Endothelial cell of hepatic sinusoid (primary cell): ENCODE measurements around the gene RAB44.
"Not testable (repeated sequence)": the region's sequence is repeated elsewhere in the genome, so short reads cannot be mapped to it uniquely, and the experiment has no call there.

Experiments
- in situ Hi-C: cut with HindIII; loops from 2 replicates; pipeline ENCODE4 v1.10.0; 2017; ENCODE audit warnings: low sequenced_read_pairs

RAB44 gene

GRCh38 chr6:36703982-36704381, 6.4 kb downstream of the RAB44 start:
- in situ Hi-C loops: loop anchor here (5.0 kb wide), 1 partner anchor 53 kb away; no protein-coding TSS in a partner anchor

DNA sequence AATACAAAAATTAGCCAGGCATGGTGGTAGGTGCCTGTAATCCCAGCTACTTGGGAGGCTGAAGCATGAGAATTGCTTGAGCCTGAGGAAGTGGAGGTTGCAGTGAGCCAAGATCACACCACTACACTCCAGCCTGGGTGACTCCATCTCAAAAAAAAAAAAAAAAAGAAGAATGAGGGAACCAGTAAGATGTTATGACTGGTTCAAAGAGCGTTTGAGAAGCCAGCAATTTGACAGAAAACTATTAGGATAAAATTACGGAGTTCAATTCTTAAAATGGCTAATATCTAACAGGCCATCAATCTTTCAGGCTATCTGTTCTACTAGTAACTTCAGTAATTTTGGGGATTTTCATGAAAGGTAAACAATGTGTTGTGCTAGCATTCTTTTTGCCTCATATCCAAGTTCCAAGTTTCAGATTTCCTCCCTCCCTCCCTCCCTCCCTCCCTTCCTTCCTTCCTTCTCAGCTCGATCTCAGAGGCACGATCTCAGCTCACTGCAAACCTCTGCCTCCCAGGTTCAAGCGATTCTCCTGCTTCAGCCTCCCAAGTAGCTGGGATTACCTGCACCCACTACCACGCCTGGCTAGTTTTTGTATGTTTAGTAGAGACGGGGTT, 7.4 kb downstream of the RAB44 start:
- in situ Hi-C loops: loop anchor here (5.0 kb wide), 1 partner anchor 52 kb away; no protein-coding TSS in a partner anchor

GRCh38 chr6:36706339-36706738, 8.7 kb downstream of the RAB44 start:
- in situ Hi-C loops: no loop called here

DNA sequence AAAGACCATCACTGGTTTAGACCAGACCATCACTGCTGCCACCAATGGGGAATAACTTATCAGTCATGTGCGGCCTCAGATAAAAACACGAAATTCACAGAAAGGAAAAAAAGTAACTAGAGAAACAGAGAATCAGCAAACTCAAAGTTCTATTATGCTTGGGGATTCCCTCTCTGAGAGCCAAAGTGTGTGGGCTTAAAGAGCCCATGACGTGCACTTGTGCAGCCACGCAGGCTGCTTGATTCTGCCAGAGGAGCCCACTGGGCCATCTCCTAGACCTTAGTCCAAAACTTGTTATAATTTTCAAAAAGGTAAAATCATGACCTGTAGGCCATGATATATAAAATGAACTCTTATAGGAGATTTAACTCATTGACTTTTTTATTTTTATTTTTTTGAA, 15.2 kb downstream of the RAB44 start:
- in situ Hi-C loops: no loop called here

- in situ Hi-C loops: no loop called here
Measured at GRCh38 chr6:36713846-36714245, 16.2 kb downstream of the RAB44 start.

DNA sequence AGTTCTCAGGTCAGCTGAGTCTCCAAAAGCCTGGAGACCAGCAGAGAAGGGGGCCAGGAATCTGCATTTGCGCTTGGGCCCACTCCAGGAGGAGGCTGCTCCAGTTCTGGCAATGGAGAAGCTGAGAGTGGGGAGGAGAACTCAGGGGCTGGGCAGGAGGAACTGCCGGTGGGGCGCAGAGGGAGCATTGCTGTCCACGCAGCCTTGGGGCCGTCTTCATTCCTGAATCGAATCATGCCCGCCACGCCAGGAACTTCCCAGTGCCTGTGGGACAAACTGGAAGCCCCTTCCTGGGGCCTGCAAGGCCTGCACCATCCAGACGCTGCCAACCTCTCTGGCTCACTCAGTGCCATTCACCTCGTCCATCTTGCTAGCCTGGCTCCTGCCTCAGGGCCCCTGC, 16.9 kb downstream of the RAB44 start:
- in situ Hi-C loops: no loop called here

DNA sequence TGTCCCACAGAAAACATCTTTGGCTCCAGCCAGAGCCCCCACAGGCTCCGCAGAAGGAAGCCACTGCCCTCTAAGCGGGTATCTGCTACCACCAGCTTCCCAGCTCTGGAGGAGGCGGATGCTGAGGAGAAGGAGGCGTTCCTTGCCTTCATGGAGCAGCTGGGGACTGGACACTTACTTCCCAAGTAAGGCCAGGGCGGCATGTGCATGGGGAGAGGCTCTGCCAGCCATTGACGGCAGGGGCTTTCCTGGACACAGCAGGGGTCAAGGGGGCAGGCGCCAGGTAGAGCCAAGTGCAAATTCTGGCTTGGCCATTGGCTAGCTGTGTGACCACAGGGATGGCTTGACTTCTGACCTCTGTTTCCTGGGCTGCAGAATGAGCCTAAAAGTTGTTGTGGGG, 17.8 kb downstream of the RAB44 start:
- in situ Hi-C loops: no loop called here

DNA sequence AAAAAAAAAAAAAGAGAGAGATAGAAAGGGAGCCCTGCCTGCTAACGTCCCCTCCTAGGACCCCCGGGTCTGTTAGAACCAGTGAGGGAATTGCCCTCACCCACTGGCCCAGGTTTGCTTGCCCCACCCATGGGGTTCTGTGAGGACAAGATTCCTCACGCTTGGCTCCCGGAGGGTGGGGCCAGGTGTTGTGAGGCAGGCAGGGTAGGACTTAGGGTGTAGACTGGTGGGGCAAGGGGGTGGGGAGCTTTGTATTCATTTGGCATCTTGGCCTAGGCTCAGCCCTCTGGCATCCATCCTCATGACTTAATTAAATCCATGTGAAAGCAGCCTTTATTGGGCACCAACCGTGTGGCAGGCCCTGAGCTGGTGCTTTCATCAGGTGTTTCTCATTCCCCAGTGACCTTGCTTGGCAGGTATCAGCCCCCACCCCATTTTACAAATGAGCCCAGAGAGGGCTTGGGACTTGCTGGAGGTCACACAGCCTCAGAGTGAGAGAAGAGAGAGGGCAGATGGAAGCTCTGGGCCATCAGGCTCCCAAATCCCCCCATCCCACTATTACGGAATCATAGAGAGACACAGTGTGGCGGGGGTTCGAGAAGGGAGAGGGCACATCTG, 19.0 kb downstream of the RAB44 start:
- in situ Hi-C loops: no loop called here

- in situ Hi-C loops: no loop called here
Measured at GRCh38 chr6:36717231-36717825, 19.7 kb downstream of the RAB44 start.

DNA sequence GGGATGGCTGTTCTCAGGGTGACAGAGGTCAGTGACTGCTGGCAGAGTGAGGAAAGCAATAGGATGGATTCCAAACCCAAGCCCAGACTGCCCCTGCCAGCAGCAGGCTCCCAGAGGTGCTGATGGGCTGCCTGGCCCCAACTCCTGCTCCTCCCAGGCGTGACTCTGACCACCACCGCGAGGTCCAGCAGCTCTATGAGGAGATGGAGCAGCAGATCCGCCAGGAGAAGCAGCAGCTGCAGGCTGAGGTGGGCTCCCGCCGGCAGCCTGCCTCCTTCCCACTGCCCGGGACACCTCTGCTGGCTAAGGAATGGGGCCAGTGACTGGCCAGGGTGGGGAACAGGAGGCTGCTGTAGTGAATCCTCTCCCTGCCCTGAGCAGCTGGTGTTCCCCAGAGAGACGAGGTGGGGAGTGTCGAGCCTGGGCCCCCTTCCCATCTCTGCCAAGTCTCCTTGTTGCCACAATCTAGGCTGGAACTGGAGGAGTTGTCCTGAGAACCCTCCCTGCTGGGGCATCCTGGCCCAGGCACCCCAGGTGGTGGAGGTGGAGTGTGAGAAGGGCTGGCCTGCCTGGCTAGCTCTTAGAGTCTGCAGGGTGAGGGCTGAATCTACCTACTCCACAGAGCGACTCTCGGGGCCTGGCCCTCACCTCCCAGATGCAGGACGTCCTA, 20.4 kb downstream of the RAB44 start:
- in situ Hi-C loops: no loop called here

GRCh38 chr6:36718560-36718959, 20.9 kb downstream of the RAB44 start:
- in situ Hi-C loops: no loop called here

- in situ Hi-C loops: no loop called here
Measured at GRCh38 chr6:36719126-36719525, 21.5 kb downstream of the RAB44 start.

GRCh38 chr6:36720251-36721141, 22.9 kb downstream of the RAB44 start:
- in situ Hi-C loops: no loop called here

DNA sequence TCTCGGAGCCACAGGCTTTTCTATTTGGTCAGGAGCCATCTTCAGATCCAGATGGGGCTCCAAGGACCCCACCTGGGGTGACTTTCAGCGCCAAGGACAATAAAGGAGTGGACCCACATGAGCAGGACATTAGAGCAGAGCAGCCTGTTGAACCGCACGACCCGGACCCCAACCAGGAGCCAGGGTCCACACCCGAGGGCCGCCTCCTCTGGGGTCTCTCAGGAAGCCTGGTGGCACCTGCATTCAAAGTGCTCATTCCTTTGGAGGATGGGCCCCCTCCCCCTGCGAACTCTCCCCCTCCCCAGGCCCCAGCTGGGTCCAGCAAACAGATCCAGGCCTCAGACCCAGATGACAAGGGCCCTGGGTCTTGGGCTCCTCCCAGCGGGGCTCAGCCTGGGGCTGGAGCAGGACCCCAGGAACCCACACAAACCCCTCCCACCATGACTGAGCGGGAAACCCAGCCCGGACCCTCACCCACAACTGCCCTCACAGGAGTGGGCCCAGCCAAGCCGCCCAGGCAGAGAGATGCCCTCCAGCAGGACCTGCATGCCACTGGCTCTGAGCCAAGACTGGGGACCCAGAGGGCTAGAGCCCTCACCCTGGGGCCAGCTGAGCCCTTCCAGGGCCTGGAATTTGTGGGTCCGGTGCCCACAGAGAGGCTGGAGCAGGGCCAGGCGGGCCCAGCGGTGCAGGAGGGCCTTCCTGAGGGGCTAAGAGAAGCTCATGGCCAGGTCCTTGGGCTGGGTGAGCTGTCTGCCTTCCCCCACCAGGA, 23.9 kb downstream of the RAB44 start:
- in situ Hi-C loops: no loop called here

DNA sequence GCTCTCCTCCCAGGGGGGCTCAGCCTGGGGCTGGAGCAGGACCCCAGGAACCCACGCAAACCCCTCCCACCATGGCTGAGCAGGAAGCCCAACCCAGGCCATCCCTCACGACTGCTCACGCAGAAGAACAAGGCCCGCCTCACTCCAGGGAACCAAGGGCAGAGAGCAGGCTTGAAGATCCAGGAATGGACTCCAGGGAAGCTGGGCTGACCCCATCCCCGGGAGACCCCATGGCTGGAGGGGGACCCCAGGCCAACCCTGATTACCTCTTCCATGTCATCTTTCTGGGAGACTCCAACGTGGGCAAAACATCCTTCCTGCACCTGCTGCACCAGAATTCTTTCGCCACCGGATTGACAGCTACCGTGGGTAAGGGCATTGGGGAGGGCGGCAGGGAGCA, 24.7 kb downstream of the RAB44 start:
- in situ Hi-C loops: no loop called here

- in situ Hi-C loops: no loop called here
Measured at GRCh38 chr6:36722879-36723278, 25.3 kb downstream of the RAB44 start.

DNA sequence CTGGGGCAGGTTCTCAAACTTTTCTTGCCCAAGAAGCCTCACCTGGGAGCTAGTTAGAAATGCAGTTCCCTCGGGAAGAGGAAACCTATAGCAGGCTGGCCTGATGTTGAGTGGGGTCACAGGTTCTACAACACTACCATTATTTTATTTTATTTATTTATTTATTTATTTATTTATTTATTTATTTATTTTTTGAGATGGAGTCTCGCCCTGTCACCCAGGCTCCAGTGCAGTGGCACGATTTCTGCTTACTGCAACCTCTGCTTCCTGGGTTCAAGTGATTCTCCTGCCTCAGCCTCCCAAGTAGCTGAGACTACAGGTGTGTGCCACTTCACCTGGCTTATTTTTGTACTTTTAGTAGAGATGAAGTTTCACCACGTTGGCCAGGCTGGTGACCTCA, 26.4 kb downstream of the RAB44 start:
- in situ Hi-C loops: not testable (repeated sequence)

GRCh38 chr6:36724514-36725390, 27.1 kb downstream of the RAB44 start:
- in situ Hi-C loops: no loop called here

DNA sequence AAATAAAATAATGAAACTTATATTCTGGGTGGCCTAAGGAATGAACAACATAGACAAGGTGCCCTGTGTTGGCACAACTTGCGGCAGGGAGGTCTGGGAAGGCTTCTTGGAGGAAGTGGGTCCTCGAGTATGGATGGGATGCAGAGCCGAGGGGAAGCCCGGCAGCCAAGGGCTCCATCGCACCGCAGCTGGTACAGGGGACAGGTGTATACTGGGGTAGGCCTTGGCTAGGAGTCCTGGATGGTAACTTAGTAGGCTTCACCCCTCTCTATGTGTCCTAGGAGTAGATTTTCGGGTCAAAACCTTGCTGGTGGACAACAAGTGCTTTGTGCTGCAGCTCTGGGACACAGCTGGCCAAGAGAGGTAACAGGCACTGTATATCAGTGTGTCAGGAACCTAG, 28.0 kb downstream of the RAB44 start:
- in situ Hi-C loops: no loop called here
